ENCODE measurements around the gene TMEM243.
"Not testable (repeated sequence)": the region's sequence is repeated elsewhere in the genome, so short reads cannot be mapped to it uniquely, and the experiment has no call there.

The TMEM243 gene, protein sequence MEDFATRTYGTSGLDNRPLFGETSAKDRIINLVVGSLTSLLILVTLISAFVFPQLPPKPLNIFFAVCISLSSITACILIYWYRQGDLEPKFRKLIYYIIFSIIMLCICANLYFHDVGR

GRCh38 chr7:87219545-87220025 is at the start of gene TMEM243:
TMEM243 (minus strand) TSS chr7:87219732; CDS start chr7:87219503, 229 bp downstream.
- DNase-seq: peak; percentile 50

GRCh38 chr7:87267239-87267900 is 47.8 kb upstream of the TMEM243 start:
- no peak for DNase-seq

GRCh38 chr7:87263537-87263936 is 44.0 kb upstream of the TMEM243 start:
- no peak for DNase-seq

GRCh38 chr7:87253589-87254087 is 34.1 kb upstream of the TMEM243 start:
- DNase-seq: no peak

DNA sequence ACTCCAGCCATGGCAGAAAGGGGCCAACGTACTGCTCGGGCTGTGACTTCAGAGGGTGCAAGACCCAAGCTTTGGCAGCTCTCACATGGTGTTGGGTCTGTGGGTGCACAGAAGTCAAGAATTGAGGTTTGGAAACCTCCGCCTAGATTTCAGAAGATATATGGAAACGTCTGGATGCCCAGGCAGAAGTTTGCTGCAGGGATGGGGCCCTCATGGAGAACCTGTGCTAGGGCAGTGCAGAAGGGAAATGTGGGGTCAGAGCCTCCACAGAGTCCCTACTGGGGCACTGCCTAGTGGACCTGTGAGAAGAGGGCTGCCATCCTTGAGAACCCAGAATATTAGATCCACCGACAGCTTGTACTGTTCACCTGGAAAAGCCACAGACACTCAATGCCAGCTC is 26.1 kb upstream of the TMEM243 start:
- not testable (repeated sequence) for DNase-seq

- not testable (repeated sequence) for DNase-seq
Observed at GRCh38 chr7:87238464-87239051, 19.0 kb upstream of the TMEM243 start.

GRCh38 chr7:87234949-87235348 is 15.4 kb upstream of the TMEM243 start:
- DNase-seq: no peak

GRCh38 chr7:87231711-87232110 is 12.2 kb upstream of the TMEM243 start:
- DNase-seq: no peak

DNA sequence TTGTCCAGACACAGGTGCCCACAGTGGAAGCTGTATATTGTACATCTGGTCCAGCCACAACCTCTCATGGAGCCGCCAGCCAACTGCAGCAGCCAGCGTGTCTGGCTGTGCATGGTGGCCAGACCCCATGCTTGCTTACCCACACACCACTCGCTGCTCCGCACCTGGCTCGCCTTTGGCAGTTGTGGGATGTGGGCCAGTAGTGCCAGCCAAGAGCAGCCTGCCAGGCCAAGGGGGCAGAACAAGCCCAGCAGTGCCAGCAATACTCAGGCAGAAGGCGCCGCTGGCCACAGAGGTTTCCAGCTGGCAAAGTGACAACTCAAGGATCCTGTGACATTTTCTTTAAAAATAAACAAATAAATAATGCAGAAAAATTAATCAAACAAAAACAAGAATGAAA is 11.7 kb upstream of the TMEM243 start:
- DNase-seq: no peak

DNA sequence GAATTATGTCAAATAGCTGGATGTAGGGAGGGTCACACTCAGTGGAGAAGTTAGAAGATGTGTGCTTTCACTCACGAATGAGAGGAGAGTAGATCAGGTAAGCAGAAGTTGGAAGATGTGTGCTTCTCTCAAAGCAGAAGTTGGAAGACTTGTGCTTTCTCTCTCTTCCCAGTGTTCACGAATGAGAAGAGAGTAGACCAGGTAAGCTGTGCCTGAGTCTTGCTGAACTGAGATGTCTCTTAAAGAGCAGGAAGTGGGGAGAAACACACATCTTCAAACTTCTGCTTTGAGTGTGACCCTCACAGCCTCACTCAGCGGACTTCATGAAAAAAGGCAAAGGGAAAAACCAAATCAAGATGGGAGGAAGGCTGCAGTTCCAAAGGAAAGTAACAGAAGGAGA is 7.0 kb upstream of the TMEM243 start:
- DNase-seq: no peak

DNA sequence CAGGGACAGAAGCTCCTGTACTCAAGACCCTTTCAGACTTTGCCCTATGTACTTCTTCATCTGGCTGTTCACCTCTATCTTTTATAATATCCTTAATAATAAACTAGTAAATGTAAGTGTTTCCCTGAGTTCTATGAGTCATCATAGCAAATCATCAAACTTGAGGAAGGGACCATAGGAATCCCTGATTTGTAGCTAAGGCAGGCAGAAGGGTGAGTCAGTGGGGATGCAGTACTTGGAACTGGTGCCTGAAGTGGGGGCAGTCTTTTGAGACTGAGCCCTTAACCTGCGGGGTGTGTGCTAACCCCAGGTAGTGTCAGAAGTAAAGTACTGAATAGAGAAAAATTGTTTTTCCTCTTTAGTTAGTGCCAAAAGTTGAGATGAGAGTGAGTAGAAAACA is 6.2 kb upstream of the TMEM243 start:
- no peak for DNase-seq

- no peak for DNase-seq
Observed at GRCh38 chr7:87223666-87224065, 4.1 kb upstream of the TMEM243 start.

- DNase-seq: no peak
Observed at GRCh38 chr7:87220734-87221215, 1.2 kb upstream of the TMEM243 start.

- no peak for DNase-seq
Observed at GRCh38 chr7:87220026-87220733, 648 bp upstream of the TMEM243 start.

DNA sequence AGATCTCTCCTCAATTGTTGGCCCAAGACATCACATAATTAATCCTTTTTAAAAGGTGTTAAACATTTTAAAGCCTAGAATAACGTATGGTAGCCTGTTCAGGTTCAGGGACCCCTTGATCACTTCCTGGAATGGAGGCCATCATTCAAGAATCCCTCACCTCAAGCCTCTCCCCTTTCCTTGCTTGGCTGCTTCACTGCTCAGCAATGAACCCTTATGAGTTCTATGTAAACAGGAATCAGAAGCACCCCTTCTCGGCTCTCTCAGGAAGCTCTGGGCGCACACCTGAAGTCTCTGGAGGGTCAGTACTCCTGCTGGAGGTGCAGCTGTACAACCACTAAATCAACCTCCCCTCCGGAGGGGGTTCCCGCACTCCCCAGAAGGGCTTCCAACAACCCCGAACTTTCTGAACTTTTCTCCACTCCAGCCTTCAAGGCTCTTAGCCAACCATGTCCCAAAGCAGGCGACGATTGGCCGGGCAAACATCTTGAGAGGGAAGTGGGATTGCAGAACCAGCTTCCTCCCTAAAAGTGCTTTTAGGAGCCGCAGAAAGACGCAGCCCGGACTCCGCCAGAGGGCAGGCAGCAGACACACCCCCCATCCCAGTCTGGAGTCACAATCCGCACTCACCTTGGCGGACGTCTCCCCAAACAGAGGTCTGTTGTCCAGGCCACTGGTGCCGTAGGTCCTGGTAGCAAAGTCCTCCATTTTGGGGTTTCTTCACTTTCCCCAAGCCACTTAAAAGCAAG is 562 bp downstream of the TMEM243 start:
- DNase-seq: no peak

GRCh38 chr7:87217983-87218653 is 1.4 kb downstream of the TMEM243 start:
- no peak for DNase-seq

DNA sequence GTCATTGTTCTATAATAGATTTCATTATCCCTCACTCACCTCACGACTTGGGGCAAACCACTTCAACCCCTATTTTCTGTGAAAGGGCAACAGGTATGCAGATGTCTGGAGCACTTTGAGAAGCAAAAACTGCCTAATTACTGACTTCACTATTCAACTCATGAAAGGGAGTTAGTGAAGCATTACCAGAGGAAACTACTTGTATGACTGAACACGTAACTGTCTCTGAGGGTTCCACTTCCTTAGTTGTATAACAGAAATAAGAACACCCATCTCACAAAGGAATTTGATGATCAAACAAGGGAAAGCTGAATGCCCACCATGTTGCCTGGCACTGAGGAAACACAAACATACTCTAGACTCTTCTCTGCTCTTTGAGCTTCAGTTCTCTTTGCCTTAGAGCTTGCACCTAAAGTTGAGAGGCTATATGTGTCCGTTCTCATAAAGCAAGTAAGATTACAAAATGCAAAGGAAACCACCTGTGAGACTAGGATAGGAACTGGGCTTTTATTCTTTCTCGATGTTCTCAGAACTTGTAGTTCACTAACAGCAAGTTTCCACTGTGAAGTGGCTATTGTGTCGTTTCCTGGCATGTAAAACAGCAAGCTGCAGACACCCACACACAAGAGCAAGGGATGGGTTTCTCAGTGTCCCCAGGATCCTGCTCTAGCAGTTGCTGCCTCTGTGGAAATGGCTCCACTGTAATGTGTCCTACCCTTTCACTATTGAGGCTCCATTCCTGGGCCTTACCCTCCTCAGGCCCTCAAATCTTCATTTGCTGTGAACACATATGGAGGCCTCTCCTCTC is 2.6 kb downstream of the TMEM243 start:
- DNase-seq: no peak

DNA sequence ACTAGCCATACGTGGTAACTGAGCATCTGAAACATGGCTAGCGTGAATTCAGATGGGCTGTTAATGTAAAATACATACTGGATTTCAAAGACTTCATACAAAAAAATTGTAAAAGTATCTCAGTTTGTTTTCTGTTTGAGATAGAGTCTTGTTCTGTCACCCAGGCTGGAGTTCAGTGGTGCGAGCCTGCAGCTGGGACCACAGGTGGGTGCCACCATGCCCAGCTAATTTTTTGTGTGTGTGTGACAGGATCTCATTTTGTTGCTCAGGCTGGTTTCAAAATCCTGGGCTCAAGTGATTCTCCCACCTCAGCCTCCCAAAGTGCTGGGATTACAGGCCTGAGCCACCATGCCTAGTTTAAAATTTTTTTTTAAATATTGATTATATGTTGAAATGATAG is 4.5 kb downstream of the TMEM243 start:
- DNase-seq: no peak

DNA sequence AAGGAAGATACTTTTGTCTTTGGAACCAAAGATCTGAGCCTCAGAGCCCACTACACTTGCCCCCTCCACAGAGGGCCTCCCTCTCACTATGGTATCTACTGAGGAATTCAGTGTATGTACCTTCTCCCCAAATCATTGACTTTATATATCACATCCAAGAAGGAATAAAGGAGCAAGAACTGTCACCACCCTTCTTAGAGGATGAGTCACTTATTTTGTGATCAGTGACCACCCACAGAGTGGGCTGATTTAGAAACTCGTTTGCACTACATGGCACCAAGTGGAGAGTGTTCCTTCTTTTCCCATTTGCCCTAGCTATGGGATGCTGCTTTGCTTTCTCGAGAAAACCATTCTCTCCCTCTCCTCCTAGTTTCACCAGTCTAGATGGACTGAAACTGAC is 5.7 kb downstream of the TMEM243 start:
- no peak for DNase-seq

GRCh38 chr7:87213252-87213651 is 6.3 kb downstream of the TMEM243 start:
- no peak for DNase-seq

DNA sequence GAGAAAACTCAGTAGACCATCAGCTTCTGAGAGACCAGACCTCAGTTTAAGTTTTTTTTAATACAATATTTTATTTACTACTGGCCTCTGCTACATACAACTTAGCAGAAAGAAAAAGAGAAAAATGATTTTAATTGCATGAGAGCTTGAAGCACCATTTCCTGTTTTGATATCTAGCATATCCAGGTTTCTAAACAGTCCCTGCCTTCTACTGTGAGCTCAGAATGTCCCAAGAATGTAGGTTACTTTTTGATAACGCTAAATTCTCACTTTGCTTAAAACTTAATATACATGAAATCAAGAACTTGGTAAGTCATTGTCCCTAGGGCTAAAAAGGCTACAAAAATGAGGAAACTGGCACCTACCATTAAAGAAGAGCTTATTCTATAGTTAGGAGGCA is 7.0 kb downstream of the TMEM243 start:
- DNase-seq: no peak

Measured in SIG-M5 (cell line).